SK-N-MC (cell line): ENCODE data around the gene PYCR2.
"Not testable (repeated sequence)": the region's sequence is repeated elsewhere in the genome, so short reads cannot be mapped to it uniquely, and the experiment has no call there.

ENCODE experiments used
- DNase-seq: peaks from one replicate; pipeline ENCODE4 v3.0.0-alpha.2; 2011; ENCODE audit warnings: low read depth, low spot score
- H3K27ac ChIP-seq: fragments of 200-600 bp; sonication (generic); 2 replicates; pipeline ENCODE4 v1.5.1; 2016; ENCODE audit warnings: mixed run types
- H3K36me3 ChIP-seq: fragments of 200-600 bp; sonication (generic); 2 replicates; pipeline ENCODE4 v1.6.1; 2017; ENCODE audit warnings: antibody characterized with exemption, low read length, mixed read lengths; ENCODE audit not compliant: insufficient read depth
- H3K4me3 ChIP-seq: fragments of 200-600 bp; sonication (generic); 2 replicates; pipeline ENCODE4 v1.5.1; 2016
- H3K9ac ChIP-seq: fragments of 200-600 bp; sonication (generic); 2 replicates; pipeline ENCODE4 v1.8.0; 2017; ENCODE audit warnings: mixed run types, mixed read lengths; ENCODE audit not compliant: insufficient read length
- H3K9me3 ChIP-seq: fragments of 200-600 bp; sonication (generic); 2 replicates; pipeline ENCODE4 v1.6.1; 2017; ENCODE audit warnings: low read depth, mild to moderate bottlenecking, antibody characterized with exemption, low read length, moderate library complexity, mixed read lengths
- EZH2 ChIP-seq: fragments of 200-600 bp; sonication (generic); IDR thresholded peaks from one replicate; pipeline ENCODE4 v1.6.1; 2017; ENCODE audit warnings: antibody characterized with exemption
- FOXP2 ChIP-seq: optimal IDR thresholded peaks from 2 replicates; pipeline ENCODE3; 2011; ENCODE audit warnings: mild to moderate bottlenecking, moderate library complexity; ENCODE audit not compliant: insufficient read depth; ENCODE audit errors: extremely low read length, control extremely low read depth
- POLR2AphosphoS5 ChIP-seq: IDR thresholded peaks from 2 replicates; pipeline ENCODE4 v1.6.1; 2012; ENCODE audit warnings: mild to moderate bottlenecking, low read depth, low read length, borderline replicate concordance

PYCR2 gene

DNA sequence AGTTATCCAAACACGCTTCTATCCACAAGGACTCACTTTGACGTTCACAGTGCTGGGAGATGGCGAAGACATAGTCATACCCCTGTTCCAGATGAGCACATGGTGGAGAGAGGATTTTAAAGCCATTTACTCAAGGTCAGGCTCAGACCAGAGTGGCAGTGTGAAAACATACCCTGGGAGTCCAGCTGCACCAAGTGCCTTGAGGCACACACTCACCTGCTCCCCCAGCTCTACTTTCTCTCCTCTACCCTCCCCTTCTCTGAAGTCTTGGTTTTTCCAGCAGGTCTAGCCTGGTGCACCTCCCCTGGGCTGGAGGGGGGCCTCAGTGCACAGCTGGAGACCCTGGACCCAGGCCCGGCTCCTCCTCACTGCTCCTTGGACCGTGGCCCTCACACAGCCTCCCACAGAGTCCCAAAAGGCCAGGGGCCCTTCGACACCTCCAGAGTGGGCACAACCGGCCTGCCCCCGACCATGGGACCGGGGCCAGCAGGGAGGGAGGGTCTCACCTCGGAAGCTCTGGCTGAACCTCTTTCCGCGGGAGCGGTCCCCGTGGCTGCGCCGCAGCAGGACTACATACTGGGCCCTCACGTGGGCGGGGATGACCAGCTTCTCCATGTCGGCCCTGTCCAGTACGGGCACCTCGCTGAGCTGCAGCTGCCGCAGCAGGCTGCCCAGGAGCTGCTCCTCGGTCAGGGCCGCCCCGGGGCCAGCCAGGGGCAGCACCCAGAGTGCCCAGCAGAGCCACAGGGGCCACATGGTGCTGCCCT, 16.5 kb upstream of the PYCR2 start:
- no peak for DNase-seq
- Histone ChIP-seq H3K9me3 (no peaks in the 10 kb centered on the region), H3K27ac (no peak overlapping the region), H3K36me3 (no peaks in the 10 kb centered on the region), H3K4me3 (no peak overlapping the region), H3K9ac (no peak overlapping the region)
- TF ChIP-seq POLR2AphosphoS5 (no peak), EZH2 (no peak), FOXP2 (no peak)

- not testable (repeated sequence) for H3K4me3 ChIP-seq, H3K27ac ChIP-seq, H3K36me3 ChIP-seq, DNase-seq, H3K9ac ChIP-seq, H3K9me3 ChIP-seq
These were observed 15.9 kb upstream of the PYCR2 start for GRCh38 chr1:225939939-225940310.

DNA sequence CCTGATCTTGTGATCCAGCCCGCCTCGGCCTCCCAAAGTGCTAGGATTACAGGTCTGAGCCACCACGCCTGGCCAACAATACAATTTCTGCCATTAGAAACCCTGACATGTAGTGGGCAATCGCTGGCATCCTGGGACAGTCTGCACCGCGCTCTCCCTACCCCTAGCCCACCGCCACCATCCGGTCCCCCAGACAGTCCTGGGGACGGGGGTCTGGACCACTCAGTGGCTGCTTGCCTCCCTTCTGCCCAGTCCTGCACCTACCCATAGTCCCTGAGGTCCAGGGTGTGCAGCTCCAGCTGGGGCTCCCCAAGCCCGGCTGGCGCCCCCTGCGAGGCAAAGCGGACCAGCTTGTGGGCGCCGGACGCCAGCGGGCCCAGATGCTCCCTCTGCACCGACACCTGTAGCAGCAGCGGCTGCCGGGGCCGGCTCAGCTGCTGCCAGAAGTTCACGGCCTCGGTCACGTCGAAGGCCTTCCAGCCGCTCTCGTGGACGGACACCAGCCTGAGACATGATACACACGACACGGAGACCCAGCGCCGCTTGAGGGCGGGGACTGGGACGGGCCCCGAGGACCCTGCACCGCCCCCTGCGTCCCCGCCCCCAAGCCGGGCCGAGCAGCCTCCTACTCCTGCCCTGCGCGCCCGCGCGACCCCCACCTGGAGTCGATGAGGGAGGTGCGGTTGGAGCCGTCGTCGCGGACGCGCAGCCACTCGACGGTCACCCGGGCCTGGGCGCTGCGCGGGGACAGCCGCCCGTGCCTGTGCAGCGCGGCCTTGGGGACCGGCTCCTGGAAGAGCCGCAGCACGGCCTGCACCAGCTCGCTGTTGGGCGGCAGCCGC, 15.3 kb upstream of the PYCR2 start:
- H3K9me3 ChIP-seq, DNase-seq, H3K27ac ChIP-seq, H3K9ac ChIP-seq, H3K36me3 ChIP-seq, H3K4me3 ChIP-seq: not testable (repeated sequence)

GRCh38 chr1:225937048-225937968, 13.3 kb upstream of the PYCR2 start:
- Histone ChIP-seq H3K9ac (no peak overlapping the region), H3K9me3 (no peaks in the 10 kb centered on the region), H3K36me3 (no peaks in the 10 kb centered on the region), H3K4me3 (no peak overlapping the region), H3K27ac (peak overlapping the region; percentile 44; the same call in 1 of the 2 replicates)
- no peak for DNase-seq
- no peak for TF ChIP-seq POLR2AphosphoS5

DNA sequence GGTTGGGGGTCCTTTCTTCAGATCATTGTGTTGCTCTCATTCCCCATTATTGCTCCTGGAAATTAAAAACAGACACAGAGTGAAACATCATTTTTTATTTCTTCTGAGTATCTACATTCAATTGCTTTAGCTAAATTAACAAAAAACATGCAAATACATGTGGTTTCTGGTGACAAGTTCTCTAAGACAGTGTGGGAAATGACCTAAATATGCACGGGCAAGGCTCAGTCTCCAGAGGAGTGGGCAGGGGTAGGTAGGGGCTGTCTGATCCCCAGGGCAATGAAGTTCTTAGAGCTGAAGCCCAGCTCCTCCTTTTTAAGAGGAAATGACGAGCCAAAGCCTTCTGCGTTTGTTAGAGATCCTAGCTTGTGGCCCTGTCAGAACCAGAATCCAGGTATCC, 12.5 kb upstream of the PYCR2 start:
- TF ChIP-seq FOXP2: no peak
- TF ChIP-seq EZH2: no peak
- no peak overlapping the region for H3K9ac ChIP-seq

GRCh38 chr1:225936086-225936485, 12.0 kb upstream of the PYCR2 start:
- not testable (repeated sequence) for H3K4me3 ChIP-seq, DNase-seq, H3K36me3 ChIP-seq, H3K9me3 ChIP-seq, H3K9ac ChIP-seq
- H3K27ac ChIP-seq: peak overlapping the region; percentile 44; the same call in 1 of the 2 replicates

More for the DNA sequence above, 12.5 kb upstream of the PYCR2 start:
- DNase-seq: no peak
- no peaks in the 10 kb centered on the region for H3K9me3 ChIP-seq
- no peaks in the 10 kb centered on the region for H3K36me3 ChIP-seq
- no peak overlapping the region for H3K4me3 ChIP-seq
- H3K27ac ChIP-seq: peak overlapping the region; percentile 44; the same call in 1 of the 2 replicates

DNA sequence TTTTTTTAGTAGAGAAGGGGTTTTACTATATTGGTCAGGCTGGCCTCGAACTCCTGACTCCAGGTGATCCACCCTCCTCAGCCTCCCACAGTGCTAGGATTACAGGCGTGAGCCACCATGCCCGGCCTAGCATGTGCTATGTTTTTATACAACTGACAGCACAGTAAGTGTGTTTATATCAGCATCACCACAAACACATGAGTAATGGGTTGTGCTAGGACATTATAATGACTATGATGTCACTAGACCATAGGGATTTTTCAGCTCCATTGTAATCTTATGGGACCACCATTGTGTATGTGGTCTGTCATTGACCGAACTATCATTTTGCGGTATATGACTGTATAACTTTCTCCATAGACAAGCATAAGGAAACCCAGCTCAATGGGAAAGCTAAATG, 10.7 kb upstream of the PYCR2 start:
- DNase-seq: no peak
- Histone ChIP-seq H3K9me3 (no peaks in the 10 kb centered on the region), H3K4me3 (no peak overlapping the region), H3K9ac (no peak overlapping the region), H3K36me3 (no peaks in the 10 kb centered on the region), H3K27ac (no peak overlapping the region)
- no peak for TF ChIP-seq EZH2
- no peak for TF ChIP-seq FOXP2
- TF ChIP-seq POLR2AphosphoS5: no peak

- Histone ChIP-seq H3K27ac (no peak overlapping the region), H3K9ac (no peak overlapping the region), H3K9me3 (no peaks in the 10 kb centered on the region), H3K4me3 (no peak overlapping the region), H3K36me3 (no peaks in the 10 kb centered on the region)
- TF ChIP-seq POLR2AphosphoS5 (no peak), EZH2 (no peak), FOXP2 (no peak)
- no peak for DNase-seq
These were observed 9.0 kb upstream of the PYCR2 start for GRCh38 chr1:225933072-225933471.
